GM10248 (cell line): Measurements from ENCODE around the gene MYO16.

Experiments used
- CTCF ChIA-PET: fragments of 300-600 bp; sonication (Branson Sonifier 250); formaldehyde crosslinking; extraction: SDS; loops from one replicate; lab custom pipeline; 2021; ENCODE audit warnings: antibody characterized with exemption; lab: Yijun Ruan, JAX
- POLR2A ChIA-PET: fragments of 350-650 bp; sonication (Branson Sonifier 250); formaldehyde crosslinking; extraction: SDS; loops from one replicate; lab custom pipeline; 2020; ENCODE audit warnings: antibody characterized with exemption; lab: Yijun Ruan, JAX
- DNase-seq: peaks from one replicate; pipeline ENCODE4 v3.0.0; 2012; ENCODE audit errors: extremely low spot score
- CTCF ChIP-seq: IDR thresholded peaks from 2 replicates; pipeline ENCODE4 v1.5.1; 2012; ENCODE audit warnings: mild to moderate bottlenecking, low read depth; ENCODE audit errors: extremely low read depth, missing control alignments, control extremely low read depth

Gene MYO16

DNA sequence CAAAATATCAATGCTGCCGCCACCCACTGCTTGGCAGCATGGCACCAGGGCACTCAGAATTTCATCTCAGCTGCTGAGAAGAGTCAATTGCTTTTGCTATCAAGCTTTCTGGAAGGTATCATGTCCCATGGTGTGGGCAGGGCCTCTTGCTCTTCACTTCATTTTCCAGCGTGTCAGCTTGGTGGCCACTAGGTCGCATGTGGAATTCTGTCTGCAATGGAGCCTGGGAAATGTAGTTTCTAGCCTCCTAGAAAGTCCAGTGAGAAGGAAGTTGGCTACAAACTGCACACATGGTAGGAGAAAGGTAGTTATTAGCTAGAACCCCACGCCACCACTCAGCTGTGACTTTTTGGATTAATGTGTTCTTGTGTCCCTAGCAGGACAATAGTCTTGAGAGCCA lies 105.3 kb downstream of the MYO16 start:
- no peak for DNase-seq
- CTCF ChIA-PET = no interaction called here
- TF ChIP-seq CTCF = no peak
- POLR2A ChIA-PET = no interaction called here

DNA sequence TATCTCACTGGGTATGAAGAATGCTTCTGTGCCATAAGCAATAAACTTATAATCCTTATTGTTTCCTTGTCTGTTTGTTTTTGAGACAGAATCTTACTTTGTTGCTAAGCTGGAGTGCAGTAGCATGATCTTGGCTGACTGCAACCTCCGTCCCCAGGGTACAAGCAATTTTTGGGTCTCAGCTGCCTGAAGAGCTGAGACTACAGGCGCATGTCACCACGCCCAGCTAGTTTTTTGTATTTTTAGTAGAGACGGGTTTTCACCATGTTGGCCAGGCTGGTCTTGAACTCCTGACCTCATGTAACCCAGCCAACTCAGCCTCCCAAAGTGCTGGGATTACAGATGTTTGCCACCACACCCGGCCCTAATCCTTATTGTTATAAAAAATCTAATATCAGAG lies 112.5 kb downstream of the MYO16 start:
- POLR2A ChIA-PET = no interaction called here

GRCh38 chr13:108742701-108743451 lies 113.5 kb downstream of the MYO16 start:
- no peak for DNase-seq
- POLR2A ChIA-PET = no interaction called here
- CTCF ChIA-PET = no interaction called here
- TF ChIP-seq CTCF = no peak

More for the DNA sequence above, 112.5 kb downstream of the MYO16 start:
- no peak for DNase-seq
- CTCF ChIA-PET = interaction anchor here (1.1 kb wide), 1 partner anchor 34 kb away, joined by 3 read pairs; no protein-coding TSS in a partner anchor
- TF ChIP-seq CTCF = no peak

DNA sequence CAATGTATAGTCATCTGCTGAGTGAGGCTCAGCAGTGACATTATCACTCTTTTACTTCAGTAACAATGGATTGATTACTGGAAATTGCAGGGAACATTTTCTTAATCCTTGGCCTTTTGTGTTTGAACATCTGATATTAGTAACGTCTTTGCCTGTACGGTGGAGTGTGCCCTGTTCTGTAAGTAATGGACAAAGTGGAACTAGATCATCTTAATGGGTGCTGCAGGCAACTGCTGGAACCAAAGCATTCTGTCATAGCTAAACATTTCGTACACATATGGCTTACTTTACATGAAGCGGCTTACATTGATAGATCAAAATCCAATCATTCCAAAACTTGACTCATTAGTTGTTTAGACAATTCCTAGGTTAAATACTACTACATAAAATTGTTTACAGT lies 114.1 kb downstream of the MYO16 start:
- ChIA-PET CTCF (no interaction called here), POLR2A (no interaction called here)
- no peak for TF ChIP-seq CTCF
- DNase-seq = no peak

DNA sequence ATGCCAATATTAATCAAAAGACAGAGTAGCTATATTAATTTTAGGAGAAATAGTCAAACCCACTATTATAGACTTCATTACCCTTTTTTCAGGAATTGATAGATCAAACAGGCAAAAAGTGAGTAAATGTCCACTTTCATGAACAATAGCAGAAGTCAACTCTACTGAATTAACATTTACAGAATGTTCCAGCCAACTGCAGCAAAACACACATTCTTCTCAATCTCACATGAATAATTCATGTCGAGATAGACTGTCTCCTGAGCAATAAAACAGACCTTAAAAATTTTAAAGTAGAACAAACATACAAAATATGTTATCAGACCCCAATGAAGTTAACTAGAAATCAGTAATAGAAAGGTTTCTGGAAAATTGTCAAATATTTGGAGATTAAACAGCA lies 118.4 kb downstream of the MYO16 start:
- POLR2A ChIA-PET = no interaction called here
- CTCF ChIA-PET = no interaction called here
- DNase-seq = no peak
- no peak for TF ChIP-seq CTCF

- ChIA-PET POLR2A (no interaction called here), CTCF (no interaction called here)
- no peak for TF ChIP-seq CTCF
- no peak for DNase-seq
These were observed 122.9 kb downstream of the MYO16 start for GRCh38 chr13:108752276-108752675.
